Activated CD8-positive, alpha-beta T cell treated with anti-CD3 and anti-CD28 coated beads for 36 hours (primary cell): ENCODE results near the gene DUSP22. TPM values are rescaled to one million over a fixed set of nuclear protein-coding genes. Genes with fewer than 3 reads are reported as not detected.

Experiments used
- ATAC-seq: fragments of 200-7000 bp; cut with Tn5 transposase; one replicate; pipeline ENCODE4 v1.10.0; 2021; ENCODE audit warnings: mild to moderate bottlenecking, moderate library complexity
- CTCF ChIA-PET: fragments of 350-600 bp; sonication (Branson Sonifier 250); formaldehyde crosslinking; loops from one replicate; lab custom pipeline; 2021; ENCODE audit warnings: antibody characterized with exemption; lab: Charles Lee
- POLR2A ChIA-PET: fragments of 350-600 bp; sonication (Branson Sonifier 250); formaldehyde crosslinking; loops from one replicate; lab custom pipeline; 2021; ENCODE audit warnings: antibody characterized with exemption; lab: Charles Lee
- DNase-seq: peaks from one replicate; pipeline ENCODE4 v3.0.0-alpha.2; 2020
- H3K27ac Mint-ChIP-seq: one replicate; pipeline ENCODE4 v1.8.0; 2021; ENCODE audit warnings: mild to moderate bottlenecking, mixed read lengths
- H3K27me3 Mint-ChIP-seq: one replicate; pipeline ENCODE4 v1.8.0; 2021; ENCODE audit warnings: mixed read lengths
- H3K36me3 Mint-ChIP-seq: one replicate; pipeline ENCODE4 v1.8.0; 2021; ENCODE audit warnings: low read depth, mixed read lengths
- H3K4me1 Mint-ChIP-seq: one replicate; pipeline ENCODE4 v1.8.0; 2021; ENCODE audit warnings: low read depth, mixed read lengths
- H3K4me3 Mint-ChIP-seq: one replicate; pipeline ENCODE4 v1.8.0; 2021; ENCODE audit warnings: mild to moderate bottlenecking, moderate library complexity, mixed read lengths
- H3K9me3 Mint-ChIP-seq: one replicate; pipeline ENCODE4 v1.8.0; 2021; ENCODE audit warnings: mixed read lengths
- CTCF ChIP-seq: fragments of 200-600 bp; IDR thresholded peaks from one replicate; pipeline ENCODE4 v1.8.0; 2022; ENCODE audit warnings: antibody characterized with exemption, mild to moderate bottlenecking
- intact Hi-C: fragments of 100-400 bp; cut with micrococcal nuclease; formaldehyde crosslinking; loops from one replicate; pipeline ENCODE4 v1.10.0; 2022
- total RNA-seq, 2 experiments: library from RNA; stranded (reverse); gene quantifications; one replicate each; pipeline ENCODE4 v1.2.3, GENCODE V29; 2021

Gene DUSP22
- total RNA-seq, 2 experiments from 2014 or later = 32.5 to 34.2 TPM

DNA sequence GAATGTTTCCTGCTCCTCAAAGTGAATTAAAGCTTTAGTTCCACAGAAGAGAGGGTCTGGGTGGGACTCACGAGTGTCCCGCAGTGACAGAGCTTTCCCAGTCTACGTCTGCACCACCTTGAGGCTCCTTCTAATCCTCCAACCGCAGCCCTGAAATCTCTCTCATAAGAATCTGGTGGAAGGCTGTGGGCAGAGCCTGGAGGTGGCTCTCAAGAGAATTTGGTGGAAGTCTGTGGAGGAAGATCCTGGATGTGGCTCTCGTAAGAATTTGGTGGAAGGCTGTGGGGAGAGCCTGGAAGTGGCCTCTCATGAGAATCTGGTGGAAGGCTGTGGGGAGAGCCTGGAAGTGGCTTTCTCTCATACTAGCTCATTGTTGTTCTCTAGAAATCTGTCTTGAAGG is 13.8 kb upstream of the DUSP22 start:
- ATAC-seq = no peak
- DNase-seq = no peak
- Mint-ChIP-seq H3K4me3 (no peak overlapping the region), H3K27ac (no peak overlapping the region), H3K36me3 (no peaks in the 10 kb centered on the region), H3K9me3 (no peaks in the 10 kb centered on the region), H3K4me1 (peaks cover 2% of the 10 kb centered on the region), H3K27me3 (no peaks in the 10 kb centered on the region)
- CTCF ChIA-PET = interaction anchor here (0.6 to 1.2 kb wide), 2 partner anchors 13 to 90 kb away, joined by 3 read pairs; no protein-coding TSS in a partner anchor
- no peak for TF ChIP-seq CTCF
- intact Hi-C loops = no loop called here
- POLR2A ChIA-PET = interaction anchor here (1.1 kb wide), 2 partner anchors 11 to 95 kb away, joined by 4 read pairs; no protein-coding TSS in a partner anchor

DNA sequence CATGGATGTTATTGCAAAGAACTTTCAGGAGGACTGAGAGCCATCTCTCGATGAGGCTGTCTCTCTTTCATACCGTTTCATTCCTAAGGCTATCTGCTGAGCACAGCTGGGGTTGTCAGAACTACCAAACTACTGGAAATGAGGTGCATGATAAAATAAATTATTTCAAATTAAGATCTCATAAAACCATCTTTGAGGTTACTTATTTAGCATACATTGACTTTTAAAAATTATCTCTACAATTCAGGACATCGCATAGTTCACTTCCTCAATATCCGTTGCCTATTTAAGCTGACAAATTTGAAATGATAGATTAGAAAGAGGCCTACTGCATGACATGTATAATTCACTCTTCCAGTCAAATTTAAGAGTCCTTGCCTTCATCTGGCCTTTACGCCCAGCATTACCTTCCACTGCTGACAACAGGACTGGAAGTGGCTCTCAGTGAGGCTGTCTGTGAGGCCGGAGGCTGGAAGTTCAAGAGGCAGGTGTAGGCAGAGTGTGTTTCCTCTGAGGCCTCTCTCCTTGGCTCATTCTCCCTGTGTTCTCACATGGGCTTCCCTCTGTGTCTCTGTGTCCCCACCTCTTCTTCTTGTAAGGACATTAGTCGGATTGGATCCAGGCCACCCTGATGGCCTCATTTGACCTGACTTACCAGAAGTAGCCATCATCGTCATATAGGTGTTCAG is 12.8 kb upstream of the DUSP22 start:
- no peak for DNase-seq
- Mint-ChIP-seq H3K36me3 (no peaks in the 10 kb centered on the region), H3K27me3 (no peaks in the 10 kb centered on the region), H3K4me1 (peaks cover 2% of the 10 kb centered on the region), H3K27ac (no peak overlapping the region), H3K4me3 (no peak overlapping the region), H3K9me3 (no peaks in the 10 kb centered on the region)
- intact Hi-C loops = no loop called here
- ChIA-PET CTCF (no interaction called here), POLR2A (no interaction called here)
- ATAC-seq = no peak
- no peak for TF ChIP-seq CTCF

GRCh38 chr6:280775-281468 is 11.4 kb upstream of the DUSP22 start:
- CTCF ChIA-PET = no interaction called here
- DNase-seq = no peak
- H3K27me3 Mint-ChIP-seq = no peaks in the 10 kb centered on the region
- H3K27ac Mint-ChIP-seq = no peak overlapping the region
- H3K4me1 Mint-ChIP-seq = peaks cover 14% of the 10 kb centered on the region
- H3K4me3 Mint-ChIP-seq = no peak overlapping the region
- ATAC-seq = no peak
- TF ChIP-seq CTCF = no peak
- no peaks in the 10 kb centered on the region for H3K9me3 Mint-ChIP-seq
- POLR2A ChIA-PET = no interaction called here
- H3K36me3 Mint-ChIP-seq = no peaks in the 10 kb centered on the region
- intact Hi-C loops = no loop called here

- Mint-ChIP-seq H3K27me3 (no peaks in the 10 kb centered on the region), H3K4me3 (no peak overlapping the region), H3K9me3 (no peaks in the 10 kb centered on the region), H3K36me3 (no peaks in the 10 kb centered on the region), H3K27ac (no peak overlapping the region), H3K4me1 (peaks cover 15% of the 10 kb centered on the region)
- TF ChIP-seq CTCF = no peak
- CTCF ChIA-PET = no interaction called here
- POLR2A ChIA-PET = no interaction called here
- DNase-seq (no peak), ATAC-seq (no peak)
- intact Hi-C loops = no loop called here
Observed at GRCh38 chr6:281469-282103, 10.7 kb upstream of the DUSP22 start.
